Mesenchymal stem cell (in vitro differentiated cells and primary cell): ENCODE measurements around the gene PDCD1LG2.

Experiments used
- DNase-seq: peaks from one replicate; pipeline ENCODE4 v3.0.0-alpha.2; 2013
- H2AFZ ChIP-seq: one replicate; pipeline ENCODE4 v1.6.1; 2013; ENCODE audit warnings: low read depth, mild to moderate bottlenecking, control low read depth, inconsistent platforms, low read length, moderate library complexity
- H2AK5ac ChIP-seq: 2 replicates; pipeline ENCODE4 v1.6.1; 2013; ENCODE audit warnings: low read length, moderate library complexity, mild to moderate bottlenecking, inconsistent platforms; ENCODE audit not compliant: severe bottlenecking
- H2BK120ac ChIP-seq: one replicate; pipeline ENCODE4 v1.6.1; 2013; ENCODE audit warnings: low read depth, mild to moderate bottlenecking, inconsistent platforms, low read length, moderate library complexity
- H2BK12ac ChIP-seq, 2 experiments: one replicate each; pipeline ENCODE4 v1.6.1; 2013; ENCODE audit warnings: inconsistent platforms in 2 of 2, low read length in 2 of 2, mild to moderate bottlenecking in 2 of 2, moderate library complexity in 2 of 2, control low read depth in 1 of 2
- H2BK15ac ChIP-seq: one replicate; pipeline ENCODE4 v1.6.1; 2013; ENCODE audit warnings: mild to moderate bottlenecking, low read depth, inconsistent platforms; ENCODE audit not compliant: poor library complexity, severe bottlenecking
- H2BK5ac ChIP-seq: 2 replicates; pipeline ENCODE4 v1.6.1; 2013; ENCODE audit warnings: low read depth, mild to moderate bottlenecking, low read length, control low read depth, inconsistent platforms; ENCODE audit not compliant: poor library complexity, severe bottlenecking
- H3K14ac ChIP-seq, 2 experiments: one replicate each; pipeline ENCODE4 v1.6.1; 2013; ENCODE audit warnings: inconsistent platforms in 2 of 2, low read length in 2 of 2, control low read depth in 1 of 2, mild to moderate bottlenecking in 1 of 2, moderate library complexity in 1 of 2
- H3K18ac ChIP-seq, 2 experiments: one replicate each; pipeline ENCODE4 v1.6.1; 2013; ENCODE audit warnings: inconsistent platforms in 2 of 2, low read length in 2 of 2, control low read depth in 1 of 2, low read depth in 1 of 2, mild to moderate bottlenecking in 1 of 2
- H3K23ac ChIP-seq, 2 experiments: one replicate each; pipeline ENCODE4 v1.6.1; 2013; ENCODE audit warnings: inconsistent platforms in 2 of 2, low read length in 2 of 2, mild to moderate bottlenecking in 2 of 2, moderate library complexity in 2 of 2, control low read depth in 1 of 2
- H3K27ac ChIP-seq: 2 replicates; pipeline ENCODE4 v1.5.1; 2013; ENCODE audit warnings: mild to moderate bottlenecking, moderate library complexity, low read length, control low read depth, inconsistent platforms; ENCODE audit not compliant: poor library complexity, severe bottlenecking
- H3K27me3 ChIP-seq, 2 experiments: 2 replicates each; pipeline versions ENCODE4 v1.6.1 to v1.7.0; 2013; ENCODE audit warnings: low read length in 2 of 2, mild to moderate bottlenecking in 2 of 2, moderate library complexity in 2 of 2, control low read depth in 1 of 2, inconsistent platforms in 1 of 2; ENCODE audit not compliant: control insufficient read depth in 1 of 2, insufficient read depth in 1 of 2
- H3K36me3 ChIP-seq, 2 experiments: 2 replicates each; pipeline versions ENCODE4 v1.6.1 to v1.7.0; 2013; ENCODE audit warnings: low read length in 2 of 2, control low read depth in 1 of 2, inconsistent platforms in 1 of 2, low read depth in 1 of 2, mild to moderate bottlenecking in 1 of 2; ENCODE audit not compliant: insufficient read depth in 2 of 2, control insufficient read depth in 1 of 2
- H3K4ac ChIP-seq, 2 experiments: one replicate each; pipeline ENCODE4 v1.6.1; 2013; ENCODE audit warnings: inconsistent platforms in 2 of 2, low read length in 2 of 2, mild to moderate bottlenecking in 2 of 2, moderate library complexity in 2 of 2, control low read depth in 1 of 2, low read depth in 1 of 2
- H3K4me1 ChIP-seq: 2 replicates; pipeline ENCODE4 v1.6.1; 2013; ENCODE audit warnings: low read depth, low read length, control low read depth; ENCODE audit not compliant: control insufficient read depth, insufficient read depth
- H3K4me2 ChIP-seq: 2 replicates; pipeline ENCODE4 v1.6.1; 2013; ENCODE audit warnings: low read length, mild to moderate bottlenecking, inconsistent platforms; ENCODE audit not compliant: poor library complexity, severe bottlenecking
- H3K4me3 ChIP-seq, 2 experiments: 2 replicates each; pipeline versions ENCODE4 v1.5.1 to v1.7.0; 2013; ENCODE audit warnings: low read length in 2 of 2, mild to moderate bottlenecking in 2 of 2, control low read depth in 1 of 2, low read depth in 1 of 2; ENCODE audit not compliant: insufficient read depth in 1 of 2
- H3K79me1 ChIP-seq: replicated peaks from 2 replicates; pipeline ENCODE4 v1.6.1; 2013; ENCODE audit warnings: mild to moderate bottlenecking, control low read depth, low read length, inconsistent platforms; ENCODE audit not compliant: poor library complexity, severe bottlenecking
- H3K9ac ChIP-seq: 2 replicates; pipeline ENCODE4 v1.7.0; 2013; ENCODE audit warnings: mild to moderate bottlenecking, low read length, moderate library complexity
- H3K9me3 ChIP-seq: 2 replicates; pipeline ENCODE4 v1.7.0; 2013; ENCODE audit warnings: mild to moderate bottlenecking, low read length; ENCODE audit not compliant: control insufficient read depth
- H4K8ac ChIP-seq: one replicate; pipeline ENCODE4 v1.6.1; 2013; ENCODE audit warnings: inconsistent platforms, mild to moderate bottlenecking, low read length, moderate library complexity
- H4K91ac ChIP-seq: one replicate; pipeline ENCODE4 v1.6.1; 2013; ENCODE audit warnings: mild to moderate bottlenecking, low read length, inconsistent platforms
- WGBS: methylation state at CpG from one replicate; pipeline ENCODE4 v1.1.7; 2013; ENCODE audit warnings: mixed read lengths; 5-methylcytosine and 5-hydroxymethylcytosine counted together

The PDCD1LG2 gene

DNA sequence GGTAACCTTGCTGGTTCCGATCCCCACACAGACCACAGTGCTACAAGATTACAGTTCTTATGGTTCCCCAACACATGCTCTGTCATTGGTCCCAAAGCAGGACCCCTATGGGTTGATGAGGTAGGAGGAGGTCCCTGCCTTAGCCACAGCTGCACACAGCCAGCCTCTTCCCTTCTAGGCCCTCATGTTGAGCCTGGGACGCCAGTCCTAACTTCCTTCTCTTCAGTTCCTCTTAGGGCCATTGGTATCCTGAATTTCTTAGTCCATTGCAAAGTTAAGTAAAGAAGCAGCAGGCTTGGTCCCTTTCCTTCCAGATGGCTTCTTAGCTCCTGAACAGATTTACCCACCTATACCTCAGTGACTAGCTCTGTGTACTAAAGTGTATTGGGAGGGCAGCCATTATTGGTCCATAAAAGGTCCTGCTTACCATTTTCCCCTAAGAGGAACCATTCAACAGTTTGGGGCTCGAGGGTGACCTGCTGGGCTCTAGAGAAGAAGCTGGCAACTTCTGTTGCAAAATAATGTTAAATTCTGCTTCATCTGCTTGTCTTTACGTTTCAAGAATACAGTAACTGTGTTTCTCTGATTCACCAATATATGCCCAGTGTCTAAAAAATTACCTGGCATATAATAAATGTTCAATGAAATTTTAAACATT lies 50.2 kb downstream of the PDCD1LG2 start:
- Histone ChIP-seq H2BK5ac (no peak overlapping the region), H3K18ac (no peak overlapping the region), H2BK12ac (no peak overlapping the region), H3K27me3 (no peaks in the 10 kb centered on the region), H3K4me2 (no peak overlapping the region), H3K4me3 (no peak overlapping the region), H3K4ac (no peak overlapping the region), H3K14ac (no peak overlapping the region), H3K36me3 (peaks cover 3 to 30% of the 10 kb centered on the region in 2 experiments), H3K27ac (no peak overlapping the region), H2BK15ac (no peak overlapping the region), H2BK120ac (no peak overlapping the region), H3K79me1 (no peaks in the 10 kb centered on the region), H2AK5ac (no peak overlapping the region), H3K9ac (no peak overlapping the region), H4K91ac (no peak overlapping the region), H3K4me1 (no peaks in the 10 kb centered on the region), H3K9me3 (no peaks in the 10 kb centered on the region), H3K23ac (no peak overlapping the region), H2AFZ (no peak overlapping the region), H4K8ac (no peak overlapping the region)
- no peak for DNase-seq
- 93% methylated on average over 3 of the region's 4 CpGs for WGBS

DNA sequence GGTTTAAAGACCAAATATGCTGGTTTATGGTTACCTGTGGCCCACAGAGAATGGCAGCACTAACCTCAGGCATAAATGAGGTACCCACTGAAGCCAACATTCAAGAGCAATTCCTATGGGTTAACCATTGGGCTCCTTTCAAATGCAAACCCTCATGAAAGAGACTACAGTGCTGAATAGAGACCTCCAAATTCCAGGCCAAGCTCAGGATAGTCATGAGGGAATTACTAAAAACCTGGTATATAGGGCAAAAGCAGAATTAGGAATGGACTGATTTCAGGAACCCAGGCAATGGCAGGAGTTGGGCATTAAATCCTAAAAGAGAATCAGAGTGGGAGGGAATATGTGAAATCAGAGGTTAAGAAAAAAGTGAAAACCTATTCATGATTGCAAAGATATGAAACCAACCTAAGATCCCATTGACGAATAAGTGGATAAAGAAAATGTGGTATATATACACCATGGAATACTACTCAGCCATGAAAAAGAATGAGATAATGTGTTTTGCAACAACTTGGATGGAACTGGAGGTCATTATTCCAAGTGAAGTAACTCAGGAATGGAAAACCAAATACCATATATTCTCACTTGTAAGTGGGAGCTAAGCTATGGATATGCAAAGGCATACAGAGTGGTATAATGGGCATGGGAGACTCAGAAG lies 51.6 kb downstream of the PDCD1LG2 start:
- Histone ChIP-seq H3K4ac (no peak overlapping the region), H3K79me1 (no peaks in the 10 kb centered on the region), H2BK12ac (no peak overlapping the region), H3K14ac (no peak overlapping the region), H3K27me3 (no peaks in the 10 kb centered on the region), H4K8ac (no peak overlapping the region), H3K4me2 (no peak overlapping the region), H3K18ac (no peak overlapping the region), H3K4me3 (no peak overlapping the region), H3K27ac (no peak overlapping the region), H3K36me3 (peaks cover 3 to 30% of the 10 kb centered on the region in 2 experiments), H2BK15ac (no peak overlapping the region), H2AFZ (no peak overlapping the region), H3K23ac (no peak overlapping the region), H4K91ac (no peak overlapping the region), H2BK5ac (no peak overlapping the region), H2AK5ac (no peak overlapping the region), H3K4me1 (peaks cover 2% of the 10 kb centered on the region), H3K9ac (no peak overlapping the region), H3K9me3 (no peaks in the 10 kb centered on the region), H2BK120ac (no peak overlapping the region)
- no peak for DNase-seq
- no CpG with 5 or more reads among the region's 1 CpG for WGBS

DNA sequence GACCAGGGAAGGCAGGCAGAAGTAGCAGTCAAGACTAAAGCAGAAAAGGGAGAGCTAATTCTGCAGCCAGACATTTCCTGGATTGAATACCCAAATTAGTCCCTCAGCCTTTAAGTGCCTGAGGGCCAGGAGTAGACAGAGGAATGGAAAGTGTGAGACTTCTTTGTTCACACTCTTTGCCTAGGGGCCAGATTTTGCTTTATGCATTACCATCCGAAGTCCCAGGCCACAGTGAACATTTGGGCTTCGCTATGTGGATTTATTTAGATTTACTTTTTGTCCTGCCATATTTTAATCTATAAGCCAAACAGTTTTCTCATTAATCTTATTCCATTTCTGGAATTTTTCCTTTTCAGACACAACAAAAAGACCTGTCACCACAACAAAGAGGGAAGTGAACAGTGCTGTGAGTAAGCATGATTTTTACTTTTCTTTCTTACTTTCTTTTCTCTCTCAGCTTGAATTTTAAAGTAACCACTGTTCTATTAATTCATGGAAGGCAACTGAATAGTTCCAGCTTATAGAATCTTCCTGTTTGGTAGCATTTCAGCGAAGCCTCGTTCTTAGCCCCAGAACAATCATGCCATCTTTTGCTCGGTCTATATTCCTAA lies 52.6 kb downstream of the PDCD1LG2 start:
- Histone ChIP-seq H2BK15ac (no peak overlapping the region), H2BK12ac (no peak overlapping the region)

DNA sequence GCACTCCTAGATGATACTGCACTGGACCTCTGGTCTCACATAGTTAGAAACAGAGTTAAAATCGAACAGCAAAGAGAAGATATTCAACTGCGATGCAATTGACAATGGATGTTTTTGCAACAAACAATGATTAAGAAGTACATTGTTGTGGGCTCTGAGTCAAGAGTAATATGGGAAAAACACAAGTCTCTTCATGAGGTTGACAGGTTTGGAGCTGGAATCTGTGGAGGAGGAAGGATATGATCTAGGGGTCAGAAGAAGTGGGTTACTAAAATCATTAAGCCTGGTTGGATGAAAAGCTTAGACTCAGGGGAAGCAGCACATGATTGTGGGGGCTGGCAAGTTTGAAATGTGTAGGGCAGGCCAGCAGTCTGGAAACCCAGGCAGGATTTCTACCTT lies 53.1 kb downstream of the PDCD1LG2 start:
- H3K4ac ChIP-seq, result no peak overlapping the region
- WGBS, result 97% methylated on average over 2 of the region's 2 CpGs
- H2BK12ac ChIP-seq, result no peak overlapping the region

More for the DNA sequence above, 52.6 kb downstream of the PDCD1LG2 start:
- H3K9ac ChIP-seq, result no peak overlapping the region
- no peaks in the 10 kb centered on the region for H3K9me3 ChIP-seq
- no peaks in the 10 kb centered on the region for H3K27me3 ChIP-seq
- H3K27ac ChIP-seq, result no peak overlapping the region
- peaks cover 2% of the 10 kb centered on the region for H3K4me1 ChIP-seq
- H3K14ac ChIP-seq, result no peak overlapping the region
- no peak overlapping the region for H4K8ac ChIP-seq
- no peak overlapping the region for H2AK5ac ChIP-seq
- H3K4me2 ChIP-seq, result no peak overlapping the region
- WGBS, result 96% methylated on average over 4 of the region's 5 CpGs
- no peaks in the 10 kb centered on the region for H3K79me1 ChIP-seq
- peaks cover 3 to 30% of the 10 kb centered on the region in 2 experiments for H3K36me3 ChIP-seq
- H2AFZ ChIP-seq, result no peak overlapping the region
- no peak overlapping the region for H2BK120ac ChIP-seq
- H3K4ac ChIP-seq, result no peak overlapping the region
- H3K18ac ChIP-seq, result peak overlapping the region in 1 of 2 experiments; percentile 8
- no peak overlapping the region for H3K4me3 ChIP-seq
- H4K91ac ChIP-seq, result no peak overlapping the region
- no peak overlapping the region for H3K23ac ChIP-seq
- no peak for DNase-seq
- H2BK5ac ChIP-seq, result no peak overlapping the region

More for the DNA sequence above, 53.1 kb downstream of the PDCD1LG2 start:
- Histone ChIP-seq H2BK15ac (no peak overlapping the region), H3K27me3 (no peaks in the 10 kb centered on the region), H3K4me2 (no peak overlapping the region), H3K9me3 (no peaks in the 10 kb centered on the region), H3K36me3 (peaks cover 3 to 32% of the 10 kb centered on the region in 2 experiments), H2BK120ac (no peak overlapping the region), H2BK5ac (no peak overlapping the region), H3K14ac (no peak overlapping the region), H3K27ac (no peak overlapping the region), H3K4me3 (no peak overlapping the region), H4K91ac (no peak overlapping the region), H3K23ac (no peak overlapping the region), H2AK5ac (no peak overlapping the region), H3K18ac (no peak overlapping the region), H4K8ac (no peak overlapping the region), H3K4me1 (peaks cover 2% of the 10 kb centered on the region), H2AFZ (no peak overlapping the region), H3K9ac (no peak overlapping the region), H3K79me1 (no peaks in the 10 kb centered on the region)
- DNase-seq, result no peak
